Fibroblast of peridontal ligament (primary cell): Measurements from ENCODE around the gene TOR3A.
A peak's percentile ranks its signal among the peaks of the same experiment; 100 is the strongest.
"Not testable (repeated sequence)": the region's sequence is repeated elsewhere in the genome, so short reads cannot be mapped to it uniquely, and the experiment has no call there.

Source experiments
- DNase-seq: peaks from one replicate; pipeline ENCODE4 v3.0.0-alpha.2; 2010; ENCODE audit errors: extremely low read depth

The TOR3A gene

GRCh38 chr1:179107706-179108629 lies 26.1 kb downstream of the TOR3A start:
- DNase-seq, result no peak

DNA sequence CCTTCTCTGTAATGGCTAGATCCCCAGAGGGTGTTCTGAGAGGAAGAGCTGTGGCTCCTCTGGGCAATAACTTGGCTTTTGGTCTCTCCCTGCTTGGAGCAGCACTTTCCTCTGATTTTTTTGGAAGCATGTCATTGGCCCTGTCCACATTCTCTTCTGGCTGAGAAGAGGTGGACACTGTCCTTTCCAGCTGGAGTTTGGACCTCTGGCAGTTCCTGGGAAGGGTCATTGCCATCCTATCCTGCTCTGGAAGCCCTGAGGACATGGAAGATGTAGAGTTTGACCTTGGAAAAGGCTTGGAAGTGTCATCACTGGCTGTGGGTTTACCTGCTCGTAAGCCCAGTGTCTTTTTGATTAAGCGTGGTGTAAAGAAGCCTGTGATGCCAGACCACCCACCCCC lies 26.8 kb downstream of the TOR3A start:
- DNase-seq, result no peak

GRCh38 chr1:179115181-179115580 lies 33.3 kb downstream of the TOR3A start:
- no peak for DNase-seq

DNA sequence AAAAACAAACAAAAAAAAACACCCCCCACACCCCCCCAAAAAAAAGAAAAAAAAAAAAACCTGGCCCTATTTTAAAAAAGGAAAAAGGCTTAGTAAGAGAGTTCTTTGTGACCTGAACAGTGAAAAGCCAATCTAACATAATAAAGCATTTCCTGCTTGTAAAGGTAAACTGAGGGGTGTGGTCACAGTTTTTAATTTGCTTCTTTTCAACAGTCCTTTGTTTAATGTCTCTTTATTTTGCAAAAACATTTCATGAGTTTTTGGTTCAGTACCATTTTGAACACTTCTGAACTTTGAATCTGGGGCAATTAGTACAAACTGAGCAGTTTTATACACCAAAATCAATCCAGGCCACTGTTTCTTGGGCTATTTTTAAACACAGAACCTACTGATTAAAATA lies 37.6 kb downstream of the TOR3A start:
- DNase-seq, result no peak

DNA sequence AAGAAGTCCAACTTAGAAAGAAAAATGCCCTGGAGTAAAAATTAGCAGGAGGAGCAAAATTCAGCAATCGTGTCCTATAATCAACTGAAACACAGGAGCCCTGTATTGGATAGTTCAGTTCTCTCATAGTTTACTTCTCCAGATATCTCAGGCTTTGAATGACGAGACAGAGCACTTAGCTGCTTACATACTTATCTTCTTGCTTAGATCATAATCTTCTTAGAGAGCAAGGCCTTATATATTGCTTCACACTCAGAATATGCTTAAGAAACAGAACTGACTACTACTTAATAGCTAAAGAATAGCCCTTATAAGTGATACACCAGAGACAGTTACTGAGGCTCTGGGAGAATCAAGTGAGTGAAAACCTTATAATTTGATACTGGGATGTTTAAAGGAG lies 38.9 kb downstream of the TOR3A start:
- no peak for DNase-seq

- peak; percentile 89 for DNase-seq
Measured at GRCh38 chr1:179121159-179121938, 39.5 kb downstream of the TOR3A start.

GRCh38 chr1:179124873-179125272 lies 43.0 kb downstream of the TOR3A start:
- no peak for DNase-seq

GRCh38 chr1:179126338-179127060 lies 44.6 kb downstream of the TOR3A start:
- DNase-seq, result peak; percentile 68

DNA sequence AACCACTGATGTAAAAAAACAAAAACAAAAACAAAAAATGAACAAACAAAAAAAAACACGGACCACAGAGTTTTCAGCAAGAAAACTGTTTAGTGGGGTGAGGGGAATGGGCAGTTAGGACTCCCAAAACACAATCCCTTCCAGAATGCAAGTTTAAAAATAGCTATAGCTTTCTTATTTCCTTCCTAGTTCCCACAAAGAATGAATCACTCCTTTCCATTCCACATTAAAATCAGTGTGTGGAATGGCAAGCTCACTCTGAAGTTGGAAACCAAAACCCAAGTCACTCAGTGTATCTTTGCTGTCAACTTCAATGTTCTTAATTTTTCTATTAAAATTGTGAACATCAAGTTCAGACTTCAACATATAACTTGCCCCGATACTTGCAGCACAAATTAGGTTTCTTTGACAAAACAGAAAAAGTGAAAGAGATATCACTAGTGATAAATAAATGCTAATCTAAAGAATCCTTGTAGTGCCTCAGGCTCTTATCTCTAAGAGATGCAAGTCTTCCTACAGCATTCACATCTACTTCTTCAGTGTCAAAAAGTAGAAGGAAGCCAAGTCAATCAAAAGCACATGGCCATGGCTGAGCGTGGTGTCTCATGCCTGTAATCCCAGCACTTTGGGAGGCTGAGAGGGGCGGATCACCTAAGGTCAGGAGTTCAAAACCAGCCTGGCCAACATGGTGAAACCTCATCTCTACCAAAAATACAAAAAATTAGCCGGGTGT lies 45.5 kb downstream of the TOR3A start:
- DNase-seq, result peak; percentile 76

DNA sequence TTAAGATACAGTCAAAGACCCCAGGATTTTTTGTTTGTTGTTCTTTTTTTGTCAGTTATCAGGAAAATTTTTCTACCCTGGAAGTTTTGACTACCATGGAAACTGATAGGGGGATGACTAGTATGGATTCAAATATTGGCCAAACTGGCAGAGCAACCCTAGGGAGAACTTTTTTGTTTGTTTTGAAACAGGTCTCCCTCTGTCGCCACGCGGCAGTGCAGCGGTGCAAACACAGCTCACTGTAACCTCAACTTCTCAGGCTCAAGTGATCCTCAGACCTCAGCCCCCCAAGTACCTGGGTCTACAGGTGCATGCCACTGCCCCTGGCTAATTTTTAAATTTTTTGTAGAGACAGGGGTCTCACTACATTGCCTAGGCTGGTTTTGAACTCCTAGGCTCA lies 46.6 kb downstream of the TOR3A start:
- no peak for DNase-seq

- DNase-seq, result peak; percentile 57
Measured at GRCh38 chr1:179129702-179130473, 48.0 kb downstream of the TOR3A start.

GRCh38 chr1:179135168-179135567 lies 53.3 kb downstream of the TOR3A start:
- DNase-seq, result not testable (repeated sequence)

DNA sequence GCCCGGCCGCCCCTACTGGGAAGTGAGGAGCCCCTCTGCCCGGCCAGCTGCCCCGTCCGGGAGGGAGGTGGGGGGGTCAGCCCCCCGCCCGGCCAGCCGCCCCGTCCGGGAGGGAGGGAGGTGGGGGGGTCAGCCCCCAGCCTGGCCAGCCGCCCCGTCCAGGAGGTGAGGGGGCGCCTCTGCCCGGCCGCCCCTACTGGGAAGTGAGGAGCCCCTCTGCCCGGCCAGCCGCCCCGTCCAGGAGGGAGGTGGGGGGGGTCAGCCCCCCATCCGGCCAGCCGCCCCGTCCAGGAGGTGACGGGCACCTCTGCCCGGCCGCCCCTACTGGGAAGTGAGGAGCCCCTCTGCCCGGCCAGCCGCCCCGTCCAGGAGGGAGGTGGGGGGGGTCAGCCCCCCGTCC lies 53.8 kb downstream of the TOR3A start:
- DNase-seq, result not testable (repeated sequence)

DNA sequence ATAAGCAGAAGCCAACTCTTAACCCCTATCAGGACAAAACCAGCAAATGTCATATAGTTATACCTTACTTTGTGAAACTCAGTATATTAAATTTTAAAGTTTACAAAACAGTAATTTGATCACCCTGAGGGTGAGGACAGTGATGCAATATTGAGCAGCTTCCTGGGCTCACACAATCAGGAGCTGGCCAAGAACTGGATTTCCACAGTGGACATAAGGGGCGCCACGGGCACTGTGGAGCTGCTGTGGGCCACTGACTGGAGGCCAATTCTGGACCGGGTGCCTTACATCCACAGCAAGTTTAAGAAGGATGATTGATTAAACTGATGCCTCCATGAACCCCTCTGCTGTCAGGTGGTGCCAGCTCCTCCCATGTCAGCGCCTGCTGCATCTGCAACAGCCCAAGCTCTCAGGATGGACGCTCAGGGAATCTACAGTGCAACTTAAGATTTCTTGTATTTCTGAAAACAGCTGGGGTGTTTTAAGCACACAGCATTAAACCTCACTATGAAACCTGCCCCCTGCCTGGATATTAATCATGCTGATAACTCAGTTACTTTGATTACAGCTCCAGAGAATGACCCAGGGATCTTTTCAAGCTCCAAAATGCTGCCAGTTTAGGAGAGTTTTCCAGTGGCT lies 55.9 kb downstream of the TOR3A start:
- peak; percentile 41 for DNase-seq

GRCh38 chr1:179138755-179139154 lies 56.9 kb downstream of the TOR3A start:
- not testable (repeated sequence) for DNase-seq

GRCh38 chr1:179141592-179142251 lies 59.9 kb downstream of the TOR3A start:
- peak; percentile 88 for DNase-seq

GRCh38 chr1:179142889-179143299 lies 61.0 kb downstream of the TOR3A start:
- DNase-seq, result peak; percentile 99

DNA sequence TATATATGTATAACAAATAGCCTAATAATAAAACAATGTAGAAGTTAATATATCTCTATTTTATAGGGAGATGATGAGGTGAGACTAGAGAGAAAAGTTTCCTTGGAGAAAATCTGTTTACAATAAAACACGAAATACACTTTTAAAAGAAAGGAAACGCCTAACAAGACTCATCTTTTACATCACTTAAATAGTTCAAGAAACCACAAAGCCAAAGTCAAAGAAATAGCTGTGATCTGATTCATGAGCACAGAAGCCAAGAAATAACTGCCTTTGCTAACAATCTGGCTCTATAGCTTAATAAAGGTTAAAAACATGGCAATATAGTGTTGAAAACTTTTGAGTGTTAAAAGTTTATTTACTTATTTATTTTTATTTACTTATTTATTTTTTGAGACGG lies 61.5 kb downstream of the TOR3A start:
- peak; percentile 98 for DNase-seq

GRCh38 chr1:179144626-179145025 lies 62.8 kb downstream of the TOR3A start:
- peak; percentile 42 for DNase-seq

DNA sequence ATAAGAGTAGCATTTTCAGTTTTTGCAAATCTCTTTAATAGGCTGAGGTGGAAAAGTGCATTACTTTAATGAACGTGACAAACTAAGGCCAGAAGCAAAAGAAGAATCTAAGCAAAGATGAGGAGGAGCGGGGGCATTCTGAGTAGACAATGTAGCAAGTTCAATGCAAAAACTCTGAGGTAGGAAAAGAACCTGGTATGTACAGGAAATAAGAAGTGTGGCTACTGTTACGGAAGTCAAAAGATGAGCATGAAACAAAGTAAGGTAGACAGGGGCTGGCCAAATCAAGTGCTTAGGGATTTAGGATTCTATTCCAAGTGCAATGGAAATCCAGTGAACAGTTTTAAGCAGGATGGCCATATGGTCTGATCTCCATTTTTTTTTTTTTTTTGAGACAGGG lies 63.7 kb downstream of the TOR3A start:
- DNase-seq, result no peak
